ENCODE data around the gene GLOD5. TPM values are rescaled to one million over a fixed set of nuclear protein-coding genes. Genes with fewer than 3 reads are reported as not detected.

GLOD5 gene
- total RNA-seq, 1 donor from 2014 or later = not detected

- Mint-ChIP-seq H3K9me3 (no peaks in the 10 kb centered on the region), H3K36me3 (ENCODE audit: low read depth) (no peaks in the 10 kb centered on the region), H3K4me3 (no peak overlapping the region), H3K27me3 (ENCODE audit: low read depth) (no peaks in the 10 kb centered on the region), H3K27ac (ENCODE audit: unreplicated experiment) (no peak overlapping the region), H3K4me1 (peaks cover 25% of the 10 kb centered on the region)
- no peak for TF ChIP-seq CTCF (conservative IDR thresholded peaks at IDR 0.05)
- no peak for DNase-seq (ENCODE audit: low read depth, low spot score)
Measured at GRCh38 chrX:48798318-48798717, 36.8 kb downstream of the GLOD5 start.

- Mint-ChIP-seq H3K4me3 (peak overlapping the region; percentile 96), H3K4me1 (peaks cover 21% of the 10 kb centered on the region), H3K9me3 (peaks cover 4% of the 10 kb centered on the region), H3K27me3 (ENCODE audit: low read depth) (no peaks in the 10 kb centered on the region), H3K36me3 (ENCODE audit: low read depth) (peaks cover 10% of the 10 kb centered on the region), H3K27ac (ENCODE audit: unreplicated experiment) (peak overlapping the region; percentile 95)
- TF ChIP-seq CTCF (conservative IDR thresholded peaks at IDR 0.05) = no peak
- DNase-seq (ENCODE audit: low read depth, low spot score) = no peak
Measured at GRCh38 chrX:48800574-48801279, 39.2 kb downstream of the GLOD5 start.

- Mint-ChIP-seq H3K4me3 (peak within 1 kb of the TSS; percentile 96), H3K36me3 (ENCODE audit: low read depth) (peaks cover 12% of the 10 kb centered on the region), H3K27me3 (ENCODE audit: low read depth) (no peaks in the 10 kb centered on the region), H3K27ac (ENCODE audit: unreplicated experiment) (peak within 1 kb of the TSS; percentile 97), H3K4me1 (peaks cover 21% of the 10 kb centered on the region), H3K9me3 (peaks cover 4% of the 10 kb centered on the region)
- TF ChIP-seq CTCF (conservative IDR thresholded peaks at IDR 0.05) = no peak
- peak; percentile 78 for DNase-seq (ENCODE audit: low read depth, low spot score)
Measured at GRCh38 chrX:48801280-48802088, 39.9 kb downstream of the GLOD5 start, which contains the start of gene HDAC6. TSS of gene HDAC6 (plus strand) at chrX:48802067. CDS start at chrX:48802693, 626 bp downstream.

GRCh38 chrX:48802089-48802904, 40.8 kb downstream of the GLOD5 start:
- Mint-ChIP-seq H3K9me3 (peaks cover 4% of the 10 kb centered on the region), H3K36me3 (ENCODE audit: low read depth) (peaks cover 12% of the 10 kb centered on the region), H3K27me3 (ENCODE audit: low read depth) (no peaks in the 10 kb centered on the region), H3K27ac (ENCODE audit: unreplicated experiment) (peak overlapping the region; percentile 97), H3K4me1 (peaks cover 21% of the 10 kb centered on the region), H3K4me3 (peak overlapping the region; percentile 96)
- no peak for TF ChIP-seq CTCF (conservative IDR thresholded peaks at IDR 0.05)
- DNase-seq (ENCODE audit: low read depth, low spot score) = peak; percentile 61

- H3K4me3 Mint-ChIP-seq = peak overlapping the region; percentile 96
- H3K9me3 Mint-ChIP-seq = peaks cover 4% of the 10 kb centered on the region
- no peak for DNase-seq (ENCODE audit: low read depth, low spot score)
- H3K4me1 Mint-ChIP-seq = peaks cover 21% of the 10 kb centered on the region
- peaks cover 12% of the 10 kb centered on the region for H3K36me3 Mint-ChIP-seq (ENCODE audit: low read depth)
- TF ChIP-seq CTCF (conservative IDR thresholded peaks at IDR 0.05) = no peak
- peak overlapping the region; percentile 97 for H3K27ac Mint-ChIP-seq (ENCODE audit: unreplicated experiment)
- no peaks in the 10 kb centered on the region for H3K27me3 Mint-ChIP-seq (ENCODE audit: low read depth)
Measured at GRCh38 chrX:48802905-48803200, 41.3 kb downstream of the GLOD5 start.

All from neural crest cell (in vitro differentiated cells).